WTC11 (cell line): ENCODE data around the gene NCAPG. TPM values are rescaled to one million over a fixed set of nuclear protein-coding genes. Genes with fewer than 3 reads are reported as not detected.

Experiments used
- ATAC-seq: fragments of 200-7000 bp; cut with Tn5 transposase; 2 replicates; pipeline ENCODE4 v1.10.0; 2021; ENCODE audit warnings: mild to moderate bottlenecking, moderate library complexity
- CTCF ChIA-PET: fragments of 300-600 bp; sonication (Branson Sonifier 250); formaldehyde crosslinking; loops from one replicate; lab custom pipeline; 2021; ENCODE audit warnings: antibody characterized with exemption; lab: Charles Lee
- POLR2A ChIA-PET: fragments of 350-600 bp; sonication (Branson Sonifier 250); formaldehyde crosslinking; loops from one replicate; lab custom pipeline; 2021; ENCODE audit warnings: antibody characterized with exemption; lab: Charles Lee
- DNase-seq: peaks from one replicate; pipeline ENCODE4 v3.0.0; 2021; ENCODE audit warnings: low spot score
- H3K27ac Mint-ChIP-seq: 2 replicates; pipeline ENCODE4 v1.8.0; 2021; ENCODE audit warnings: mixed read lengths
- H3K27me3 Mint-ChIP-seq: 2 replicates; pipeline ENCODE4 v1.8.0; 2021; ENCODE audit warnings: low read depth, mild to moderate bottlenecking, moderate library complexity, mixed read lengths
- H3K36me3 Mint-ChIP-seq: 2 replicates; pipeline ENCODE4 v1.8.0; 2021; ENCODE audit warnings: mixed read lengths
- H3K4me1 Mint-ChIP-seq: 2 replicates; pipeline ENCODE4 v1.8.0; 2022; ENCODE audit warnings: mixed read lengths
- H3K4me3 Mint-ChIP-seq: 2 replicates; pipeline ENCODE4 v1.8.0; 2021; ENCODE audit warnings: mild to moderate bottlenecking, moderate library complexity, mixed read lengths
- H3K9me3 Mint-ChIP-seq: 2 replicates; pipeline ENCODE4 v1.8.0; 2021; ENCODE audit warnings: mixed read lengths
- CBFB ChIP-seq: sonication (generic); formaldehyde crosslinking; IDR thresholded peaks from 2 replicates; pipeline ENCODE4 v1.8.1; 2022; ENCODE audit warnings: mild to moderate bottlenecking, low read depth, missing genetic modification reagents
- CREB1 ChIP-seq: sonication (generic); formaldehyde crosslinking; IDR thresholded peaks from 2 replicates; pipeline ENCODE4 v1.8.0; 2023; ENCODE audit warnings: mild to moderate bottlenecking, missing genetic modification reagents
- CREM ChIP-seq: sonication (generic); formaldehyde crosslinking; IDR thresholded peaks from 2 replicates; pipeline ENCODE4 v1.8.1; 2022; ENCODE audit warnings: mild to moderate bottlenecking, missing genetic modification reagents, moderate library complexity
- HMGXB4 ChIP-seq: sonication (generic); formaldehyde crosslinking; IDR thresholded peaks from 2 replicates; pipeline ENCODE4 v1.8.1; 2023; ENCODE audit warnings: mild to moderate bottlenecking, moderate library complexity, missing genetic modification reagents
- IRF1 ChIP-seq: sonication (generic); formaldehyde crosslinking; IDR thresholded peaks from 2 replicates; pipeline ENCODE4 v1.8.0; 2023; ENCODE audit warnings: missing genetic modification reagents
- IRF2 ChIP-seq: sonication (generic); formaldehyde crosslinking; IDR thresholded peaks from 2 replicates; pipeline ENCODE4 v1.8.0; 2022; ENCODE audit warnings: low read depth, missing genetic modification reagents, borderline replicate concordance
- KAT7 ChIP-seq: sonication (generic); formaldehyde crosslinking; IDR thresholded peaks from 2 replicates; pipeline ENCODE4 v1.8.1; 2023; ENCODE audit warnings: missing genetic modification reagents, mild to moderate bottlenecking, borderline replicate concordance
- MXD4 ChIP-seq: fragments of 250-450 bp; sonication (Bioruptor Pico); IDR thresholded peaks from 2 replicates; pipeline ENCODE4 v1.8.0; 2021; ENCODE audit warnings: mild to moderate bottlenecking, moderate library complexity, borderline replicate concordance
- NFYB ChIP-seq: sonication (generic); formaldehyde crosslinking; conservative IDR thresholded peaks from 2 replicates; pipeline ENCODE4 v1.8.0; 2022; ENCODE audit warnings: low read depth, missing genetic modification reagents
- PREB ChIP-seq: sonication (generic); formaldehyde crosslinking; IDR thresholded peaks from 2 replicates; pipeline ENCODE4 v1.8.1; 2022; ENCODE audit warnings: mild to moderate bottlenecking, missing genetic modification reagents, moderate library complexity, borderline replicate concordance
- SOX15 ChIP-seq: fragments of 250-450 bp; sonication (Bioruptor Pico); IDR thresholded peaks from 2 replicates; pipeline ENCODE4 v1.9.0; 2021; ENCODE audit warnings: mild to moderate bottlenecking
- ZNF138 ChIP-seq: sonication (generic); formaldehyde crosslinking; conservative IDR thresholded peaks from 2 replicates; pipeline ENCODE4 v1.8.1; 2022; ENCODE audit warnings: mild to moderate bottlenecking, moderate library complexity, missing genetic modification reagents
- ZNF396 ChIP-seq: fragments of 250-450 bp; sonication (Bioruptor Pico); IDR thresholded peaks from 2 replicates; pipeline ENCODE4 v1.8.0; 2021; ENCODE audit warnings: mild to moderate bottlenecking, moderate library complexity, borderline replicate concordance
- ZNF423 ChIP-seq: fragments of 250-450 bp; sonication (Bioruptor Pico); IDR thresholded peaks from 2 replicates; pipeline ENCODE4 v2.1.2; 2022; ENCODE audit warnings: mild to moderate bottlenecking, moderate library complexity
- ZNF532 ChIP-seq: fragments of 250-450 bp; sonication (Bioruptor Pico); IDR thresholded peaks from 2 replicates; pipeline ENCODE4 v1.9.0; 2021; ENCODE audit warnings: mild to moderate bottlenecking, borderline replicate concordance
- ZNF671 ChIP-seq: fragments of 250-450 bp; sonication (Bioruptor Pico); IDR thresholded peaks from 2 replicates; pipeline ENCODE4 v1.8.0; 2021; ENCODE audit warnings: mild to moderate bottlenecking
- total RNA-seq: library from RNA; stranded (reverse); gene quantifications from 3 replicates; pipeline ENCODE4 v1.2.3, GENCODE V29; 2021
- TF ChIP-seq, protein P1 (sequence below): sonication (generic); formaldehyde crosslinking; conservative IDR thresholded peaks from 2 replicates; pipeline ENCODE4 v1.8.1; 2023; ENCODE audit warnings: mild to moderate bottlenecking, low read depth, missing genetic modification reagents, moderate library complexity
- TF ChIP-seq, protein P2 (sequence below): sonication (generic); formaldehyde crosslinking; IDR thresholded peaks from 2 replicates; pipeline ENCODE4 v1.8.1; 2022; ENCODE audit warnings: missing genetic modification reagents, borderline replicate concordance

NCAPG gene
- total RNA-seq, 1 experiment from 2014 or later = 61.9 TPM

- TF ChIP-seq, protein P1, sequence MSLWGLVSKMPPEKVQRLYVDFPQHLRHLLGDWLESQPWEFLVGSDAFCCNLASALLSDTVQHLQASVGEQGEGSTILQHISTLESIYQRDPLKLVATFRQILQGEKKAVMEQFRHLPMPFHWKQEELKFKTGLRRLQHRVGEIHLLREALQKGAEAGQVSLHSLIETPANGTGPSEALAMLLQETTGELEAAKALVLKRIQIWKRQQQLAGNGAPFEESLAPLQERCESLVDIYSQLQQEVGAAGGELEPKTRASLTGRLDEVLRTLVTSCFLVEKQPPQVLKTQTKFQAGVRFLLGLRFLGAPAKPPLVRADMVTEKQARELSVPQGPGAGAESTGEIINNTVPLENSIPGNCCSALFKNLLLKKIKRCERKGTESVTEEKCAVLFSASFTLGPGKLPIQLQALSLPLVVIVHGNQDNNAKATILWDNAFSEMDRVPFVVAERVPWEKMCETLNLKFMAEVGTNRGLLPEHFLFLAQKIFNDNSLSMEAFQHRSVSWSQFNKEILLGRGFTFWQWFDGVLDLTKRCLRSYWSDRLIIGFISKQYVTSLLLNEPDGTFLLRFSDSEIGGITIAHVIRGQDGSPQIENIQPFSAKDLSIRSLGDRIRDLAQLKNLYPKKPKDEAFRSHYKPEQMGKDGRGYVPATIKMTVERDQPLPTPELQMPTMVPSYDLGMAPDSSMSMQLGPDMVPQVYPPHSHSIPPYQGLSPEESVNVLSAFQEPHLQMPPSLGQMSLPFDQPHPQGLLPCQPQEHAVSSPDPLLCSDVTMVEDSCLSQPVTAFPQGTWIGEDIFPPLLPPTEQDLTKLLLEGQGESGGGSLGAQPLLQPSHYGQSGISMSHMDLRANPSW = no peak
- TF ChIP-seq CREB1 (CRISPR knock-in tag) (no peak), IRF2 (CRISPR knock-in tag) (no peak), ZNF423 (CRISPR knock-in tag) (no peak), CREM (CRISPR knock-in tag) (no peak), CBFB (CRISPR knock-in tag) (no peak), KAT7 (CRISPR knock-in tag) (no peak), NFYB (CRISPR knock-in tag) (no peak), HMGXB4 (CRISPR knock-in tag) (no peak)
- TF ChIP-seq, protein P2, sequence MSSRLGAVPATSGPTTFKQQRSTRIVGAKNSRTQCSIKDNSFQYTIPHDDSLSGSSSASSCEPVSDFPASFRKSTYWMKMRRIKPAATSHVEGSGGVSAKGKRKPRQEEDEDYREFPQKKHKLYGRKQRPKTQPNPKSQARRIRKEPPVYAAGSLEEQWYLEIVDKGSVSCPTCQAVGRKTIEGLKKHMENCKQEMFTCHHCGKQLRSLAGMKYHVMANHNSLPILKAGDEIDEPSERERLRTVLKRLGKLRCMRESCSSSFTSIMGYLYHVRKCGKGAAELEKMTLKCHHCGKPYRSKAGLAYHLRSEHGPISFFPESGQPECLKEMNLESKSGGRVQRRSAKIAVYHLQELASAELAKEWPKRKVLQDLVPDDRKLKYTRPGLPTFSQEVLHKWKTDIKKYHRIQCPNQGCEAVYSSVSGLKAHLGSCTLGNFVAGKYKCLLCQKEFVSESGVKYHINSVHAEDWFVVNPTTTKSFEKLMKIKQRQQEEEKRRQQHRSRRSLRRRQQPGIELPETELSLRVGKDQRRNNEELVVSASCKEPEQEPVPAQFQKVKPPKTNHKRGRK (CRISPR knock-in tag) = no peak
- TF ChIP-seq, all 79 proteins: peak for 0
Observed at GRCh38 chr4:17817027-17817426, 6.2 kb downstream of the NCAPG start (continued).

GRCh38 chr4:17823871-17824669 lies 13.3 kb downstream of the NCAPG start:
- no peak overlapping the region for H3K4me3 Mint-ChIP-seq
- H3K27ac Mint-ChIP-seq = no peak overlapping the region
- DNase-seq (no peak), ATAC-seq (no peak)
- H3K9me3 Mint-ChIP-seq = peaks cover 4% of the 10 kb centered on the region; the same call in 1 of the 2 replicates
- peaks cover 53% of the 10 kb centered on the region for H3K36me3 Mint-ChIP-seq
- no peaks in the 10 kb centered on the region for H3K27me3 Mint-ChIP-seq
- ChIA-PET POLR2A (no interaction called here), CTCF (no interaction called here)
- H3K4me1 Mint-ChIP-seq = peaks cover 26% of the 10 kb centered on the region
- TF ChIP-seq ZNF671 (CRISPR knock-in tag) (no peak), ZNF532 (CRISPR knock-in tag) (no peak), IRF1 (CRISPR knock-in tag) (no peak), MXD4 (CRISPR knock-in tag) (no peak), ZNF396 (CRISPR knock-in tag) (no peak), PREB (CRISPR knock-in tag) (no peak), CBFB (CRISPR knock-in tag) (no peak), ZNF138 (no peak), HMGXB4 (CRISPR knock-in tag) (no peak), NFYB (CRISPR knock-in tag) (no peak), SOX15 (CRISPR knock-in tag) (no peak)
